ENCODE data around the gene LPIN1.

DNA sequence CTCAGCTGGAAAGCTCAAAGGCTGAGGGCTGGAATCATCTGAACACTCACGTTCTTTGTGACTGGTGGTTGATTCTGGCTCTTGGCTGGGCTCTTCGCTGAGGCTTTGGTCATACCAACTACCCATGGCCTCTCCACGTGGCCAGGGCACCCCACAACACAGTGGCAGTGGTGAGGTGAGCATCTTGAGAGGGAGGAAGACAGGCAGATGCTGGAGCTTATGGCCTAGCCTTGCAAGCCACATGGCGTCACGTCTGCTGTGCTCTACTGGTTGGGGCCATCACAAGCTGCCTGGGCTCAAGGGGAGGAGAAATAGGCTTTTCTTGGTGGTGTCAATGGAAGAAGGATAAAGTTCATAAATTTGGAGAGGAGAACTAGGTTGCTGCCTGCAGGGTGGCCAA lies 19.6 kb downstream of the LPIN1 start:
- TF ChIP-seq, protein P1, sequence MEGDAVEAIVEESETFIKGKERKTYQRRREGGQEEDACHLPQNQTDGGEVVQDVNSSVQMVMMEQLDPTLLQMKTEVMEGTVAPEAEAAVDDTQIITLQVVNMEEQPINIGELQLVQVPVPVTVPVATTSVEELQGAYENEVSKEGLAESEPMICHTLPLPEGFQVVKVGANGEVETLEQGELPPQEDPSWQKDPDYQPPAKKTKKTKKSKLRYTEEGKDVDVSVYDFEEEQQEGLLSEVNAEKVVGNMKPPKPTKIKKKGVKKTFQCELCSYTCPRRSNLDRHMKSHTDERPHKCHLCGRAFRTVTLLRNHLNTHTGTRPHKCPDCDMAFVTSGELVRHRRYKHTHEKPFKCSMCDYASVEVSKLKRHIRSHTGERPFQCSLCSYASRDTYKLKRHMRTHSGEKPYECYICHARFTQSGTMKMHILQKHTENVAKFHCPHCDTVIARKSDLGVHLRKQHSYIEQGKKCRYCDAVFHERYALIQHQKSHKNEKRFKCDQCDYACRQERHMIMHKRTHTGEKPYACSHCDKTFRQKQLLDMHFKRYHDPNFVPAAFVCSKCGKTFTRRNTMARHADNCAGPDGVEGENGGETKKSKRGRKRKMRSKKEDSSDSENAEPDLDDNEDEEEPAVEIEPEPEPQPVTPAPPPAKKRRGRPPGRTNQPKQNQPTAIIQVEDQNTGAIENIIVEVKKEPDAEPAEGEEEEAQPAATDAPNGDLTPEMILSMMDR (IDR thresholded peaks at IDR 0.05), result no peak
- TF ChIP-seq POLR2A (IDR thresholded peaks at IDR 0.05; ENCODE audit: low read depth), result no peak

Data from esophagus muscularis mucosa (tissue), 3 donors.